Measurements from ENCODE around the gene COQ8B.

The COQ8B gene

DNA sequence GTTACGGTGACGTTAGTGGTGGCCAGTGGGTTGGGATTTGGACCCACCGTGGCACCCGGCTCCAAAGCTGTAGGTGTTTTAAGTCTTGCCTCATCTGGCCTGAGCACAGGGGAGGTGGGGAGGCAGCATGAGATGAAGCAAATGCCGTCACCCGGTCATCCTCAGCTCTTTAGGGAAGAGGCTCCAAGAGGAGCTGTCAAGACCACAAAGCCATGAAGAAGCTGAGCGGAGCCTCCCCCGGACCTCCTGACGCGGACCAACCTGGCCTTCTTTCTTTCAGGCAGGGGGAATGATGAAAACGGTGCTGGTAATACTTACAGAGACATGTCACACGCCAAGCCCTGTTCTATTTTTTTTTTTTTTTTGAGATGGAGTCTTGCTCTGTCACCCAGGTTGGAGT is 26.2 kb upstream of the COQ8B start:
- Histone ChIP-seq H3K27ac (ENCODE audit: low read depth in 2 of 2, low read length in 2 of 2) (no peak overlapping the region), H3K9me3 (ENCODE audit: control insufficient read depth in 2 of 2, low read length in 2 of 2) (no peaks in the 10 kb centered on the region), H3K36me3 (ENCODE audit: control insufficient read depth in 2 of 2, insufficient read depth in 2 of 2, low read length in 2 of 2) (peaks cover 4 to 22% of the 10 kb centered on the region in 2 donors), H3K9ac (ENCODE audit: low read depth in 1 of 2, low read length in 2 of 2) (no peak overlapping the region), H3K27me3 (ENCODE audit: control insufficient read depth in 2 of 2, insufficient read depth in 2 of 2, low read length in 2 of 2) (no peaks in the 10 kb centered on the region), H3K4me3 (ENCODE audit: low read length in 2 of 2) (no peak overlapping the region), H3K4me1 (ENCODE audit: control insufficient read depth in 2 of 2, insufficient read depth in 2 of 2, low read length in 2 of 2) (peaks cover 0 to 2% of the 10 kb centered on the region in 2 donors)

- Histone ChIP-seq H3K4me3 (ENCODE audit: low read length in 2 of 2) (no peak overlapping the region), H3K27me3 (ENCODE audit: control insufficient read depth in 2 of 2, insufficient read depth in 2 of 2, low read length in 2 of 2) (no peaks in the 10 kb centered on the region), H3K36me3 (ENCODE audit: control insufficient read depth in 2 of 2, insufficient read depth in 2 of 2, low read length in 2 of 2) (peaks cover 6 to 25% of the 10 kb centered on the region in 2 donors), H3K9ac (ENCODE audit: low read depth in 1 of 2, low read length in 2 of 2) (no peak overlapping the region), H3K4me1 (ENCODE audit: control insufficient read depth in 2 of 2, insufficient read depth in 2 of 2, low read length in 2 of 2) (peaks cover 0 to 2% of the 10 kb centered on the region in 2 donors), H3K27ac (ENCODE audit: low read depth in 2 of 2, low read length in 2 of 2) (no peak overlapping the region), H3K9me3 (ENCODE audit: control insufficient read depth in 2 of 2, low read length in 2 of 2) (no peaks in the 10 kb centered on the region)
Observed at GRCh38 chr19:40742477-40742876, 25.8 kb upstream of the COQ8B start.

DNA sequence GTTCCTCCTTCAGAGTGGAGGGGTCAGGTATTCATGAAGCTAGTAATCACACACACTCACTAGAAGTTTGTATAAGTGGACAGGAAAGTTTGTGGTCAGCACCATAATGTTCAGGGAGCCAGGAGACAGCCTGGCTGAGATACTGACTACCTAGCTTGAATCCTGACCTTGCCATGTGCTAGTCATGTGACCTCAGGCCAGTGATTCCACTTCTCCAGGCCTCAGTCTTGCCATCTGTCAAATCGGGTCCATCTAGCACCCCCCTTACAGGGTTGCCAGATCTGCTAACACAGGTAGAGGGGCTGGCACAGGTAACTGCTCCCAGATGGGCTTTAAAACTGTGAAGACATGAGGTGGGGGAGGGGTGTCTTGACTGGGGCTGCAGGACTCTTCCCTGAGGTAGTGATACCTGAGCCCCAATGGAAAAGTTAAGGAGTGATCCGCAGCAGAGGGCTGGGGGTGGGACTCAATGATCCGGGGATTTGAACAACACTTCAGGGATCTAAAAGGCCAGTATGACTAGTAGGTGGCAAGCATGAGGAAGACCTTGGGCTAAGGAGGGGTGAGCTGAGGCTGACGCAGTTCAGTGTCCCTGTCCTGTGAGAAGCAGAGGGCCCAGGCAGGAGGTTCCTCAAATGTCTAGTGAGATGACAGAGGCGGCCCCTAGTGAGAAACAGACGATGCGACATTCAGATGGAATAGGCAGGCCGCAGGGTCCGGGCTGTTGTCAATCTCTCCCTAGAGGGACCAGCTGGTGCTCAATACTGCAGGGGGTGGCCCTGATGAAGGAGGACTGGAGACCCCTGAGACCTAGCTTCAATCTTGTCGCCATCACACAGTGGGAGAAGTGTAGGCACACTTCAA is 25.1 kb upstream of the COQ8B start:
- Histone ChIP-seq H3K27ac (ENCODE audit: low read depth in 2 of 2, low read length in 2 of 2) (no peak overlapping the region), H3K9ac (ENCODE audit: low read depth in 1 of 2, low read length in 2 of 2) (no peak overlapping the region), H3K27me3 (ENCODE audit: control insufficient read depth in 2 of 2, insufficient read depth in 2 of 2, low read length in 2 of 2) (no peaks in the 10 kb centered on the region), H3K4me1 (ENCODE audit: control insufficient read depth in 2 of 2, insufficient read depth in 2 of 2, low read length in 2 of 2) (peaks cover 0 to 2% of the 10 kb centered on the region in 2 donors), H3K36me3 (ENCODE audit: control insufficient read depth in 2 of 2, insufficient read depth in 2 of 2, low read length in 2 of 2) (peaks cover 13 to 32% of the 10 kb centered on the region in 2 donors), H3K9me3 (ENCODE audit: control insufficient read depth in 2 of 2, low read length in 2 of 2) (no peaks in the 10 kb centered on the region), H3K4me3 (ENCODE audit: low read length in 2 of 2) (no peak overlapping the region)

GRCh38 chr19:40740747-40741146 is 24.1 kb upstream of the COQ8B start:
- peaks cover 2% of the 10 kb centered on the region in 2 donors for H3K4me1 ChIP-seq (ENCODE audit: control insufficient read depth in 2 of 2, insufficient read depth in 2 of 2, low read length in 2 of 2)
- no peak overlapping the region for H3K9ac ChIP-seq (ENCODE audit: low read depth in 1 of 2, low read length in 2 of 2)
- peak overlapping the region; percentile 1 to 22 for H3K27ac ChIP-seq (ENCODE audit: low read depth in 2 of 2, low read length in 2 of 2)
- no peaks in the 10 kb centered on the region for H3K9me3 ChIP-seq (ENCODE audit: control insufficient read depth in 2 of 2, low read length in 2 of 2)
- peaks cover 13 to 33% of the 10 kb centered on the region in 2 donors for H3K36me3 ChIP-seq (ENCODE audit: control insufficient read depth in 2 of 2, insufficient read depth in 2 of 2, low read length in 2 of 2)
- no peaks in the 10 kb centered on the region for H3K27me3 ChIP-seq (ENCODE audit: control insufficient read depth in 2 of 2, insufficient read depth in 2 of 2, low read length in 2 of 2)
- H3K4me3 ChIP-seq (ENCODE audit: low read length in 2 of 2), result no peak overlapping the region

DNA sequence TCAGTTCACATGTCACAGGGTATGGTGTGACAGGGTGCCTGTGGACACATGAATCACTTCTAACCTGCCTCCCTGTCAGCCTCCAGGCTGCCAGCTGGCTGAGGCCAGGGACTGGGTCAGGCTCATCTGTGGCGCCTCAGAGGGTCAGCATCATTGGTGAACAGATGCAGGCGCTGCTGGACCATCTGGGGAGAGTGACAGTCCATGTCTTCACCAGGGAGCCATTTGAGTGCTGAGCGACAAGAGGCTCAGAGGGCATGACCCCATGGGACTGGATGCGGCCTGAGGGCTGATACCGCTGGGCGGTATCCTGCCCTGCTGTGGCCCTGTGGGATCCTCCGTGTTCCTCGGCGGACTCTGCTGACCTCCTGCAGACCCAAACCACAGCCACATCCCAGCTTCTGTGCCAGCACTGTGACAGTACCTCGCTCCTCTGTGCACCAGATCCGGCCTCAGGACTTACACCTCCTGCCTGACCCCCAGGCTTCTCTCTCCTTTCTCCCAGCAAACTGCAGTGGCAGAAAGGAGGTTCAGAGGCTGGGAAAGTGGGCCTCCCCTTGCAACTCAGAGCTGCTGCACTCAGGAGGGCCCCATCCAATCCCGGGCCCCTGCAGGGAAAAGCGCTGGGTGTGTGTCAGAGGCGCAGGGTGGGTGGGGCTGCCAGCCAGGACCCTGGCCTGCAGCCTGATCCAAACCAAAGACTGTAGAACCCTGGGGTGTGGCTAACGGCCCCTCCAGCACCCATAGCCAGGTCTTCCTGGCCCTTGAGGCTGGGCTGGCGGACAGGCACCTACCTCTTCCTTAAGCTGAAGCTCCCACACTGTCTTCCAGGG is 23.4 kb upstream of the COQ8B start:
- Histone ChIP-seq H3K36me3 (ENCODE audit: control insufficient read depth in 2 of 2, insufficient read depth in 2 of 2, low read length in 2 of 2) (peaks cover 13 to 40% of the 10 kb centered on the region in 2 donors), H3K4me3 (ENCODE audit: low read length in 2 of 2) (no peak overlapping the region), H3K27ac (ENCODE audit: low read depth in 2 of 2, low read length in 2 of 2) (peak overlapping the region; percentile 1 to 23), H3K9me3 (ENCODE audit: control insufficient read depth in 2 of 2, low read length in 2 of 2) (no peaks in the 10 kb centered on the region), H3K9ac (ENCODE audit: low read depth in 1 of 2, low read length in 2 of 2) (no peak overlapping the region), H3K27me3 (ENCODE audit: control insufficient read depth in 2 of 2, insufficient read depth in 2 of 2, low read length in 2 of 2) (no peaks in the 10 kb centered on the region), H3K4me1 (ENCODE audit: control insufficient read depth in 2 of 2, insufficient read depth in 2 of 2, low read length in 2 of 2) (peaks cover 4 to 5% of the 10 kb centered on the region in 2 donors)

- Histone ChIP-seq H3K27ac (ENCODE audit: low read depth in 2 of 2, low read length in 2 of 2) (no peak overlapping the region), H3K36me3 (ENCODE audit: control insufficient read depth in 2 of 2, insufficient read depth in 2 of 2, low read length in 2 of 2) (peaks cover 13 to 45% of the 10 kb centered on the region in 2 donors), H3K4me1 (ENCODE audit: control insufficient read depth in 2 of 2, insufficient read depth in 2 of 2, low read length in 2 of 2) (peaks cover 4 to 5% of the 10 kb centered on the region in 2 donors), H3K4me3 (ENCODE audit: low read length in 2 of 2) (no peak overlapping the region), H3K9me3 (ENCODE audit: control insufficient read depth in 2 of 2, low read length in 2 of 2) (no peaks in the 10 kb centered on the region), H3K27me3 (ENCODE audit: control insufficient read depth in 2 of 2, insufficient read depth in 2 of 2, low read length in 2 of 2) (no peaks in the 10 kb centered on the region), H3K9ac (ENCODE audit: low read depth in 1 of 2, low read length in 2 of 2) (no peak overlapping the region)
Observed at GRCh38 chr19:40739030-40739839, 22.5 kb upstream of the COQ8B start.

DNA sequence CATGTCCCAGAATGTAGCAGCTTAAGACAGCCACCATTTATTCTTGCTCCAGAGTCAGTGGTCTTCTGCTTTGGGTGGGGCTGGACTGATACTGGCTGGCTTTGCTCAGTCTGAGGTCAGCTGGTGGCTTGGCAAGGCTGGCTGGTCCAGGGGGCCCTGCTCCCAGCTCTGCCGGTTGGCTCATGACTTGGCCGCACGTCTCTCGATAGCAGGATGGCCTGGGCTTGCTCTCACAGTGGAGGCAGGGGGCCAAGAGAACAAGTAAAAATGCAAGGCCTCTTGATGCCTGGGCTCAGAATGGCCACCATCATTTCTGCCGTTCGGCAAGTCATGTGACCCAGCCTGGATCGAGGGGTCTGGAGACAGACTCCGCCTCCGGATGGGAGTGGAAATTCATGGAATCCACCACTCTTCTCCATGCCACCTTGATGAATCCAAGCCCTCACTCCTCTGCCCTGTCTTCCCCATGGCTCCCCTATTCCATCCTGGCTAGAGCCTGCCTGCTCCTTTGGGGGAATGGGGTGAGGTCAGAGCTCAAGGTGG is 20.5 kb upstream of the COQ8B start:
- Histone ChIP-seq H3K9ac (ENCODE audit: low read depth in 1 of 2, low read length in 2 of 2) (no peak overlapping the region), H3K27me3 (ENCODE audit: control insufficient read depth in 2 of 2, insufficient read depth in 2 of 2, low read length in 2 of 2) (no peaks in the 10 kb centered on the region), H3K27ac (ENCODE audit: low read depth in 2 of 2, low read length in 2 of 2) (peak overlapping the region in 1 of 2 donors; percentile 32), H3K4me3 (ENCODE audit: low read length in 2 of 2) (peak overlapping the region in 1 of 2 donors; percentile 7), H3K9me3 (ENCODE audit: control insufficient read depth in 2 of 2, low read length in 2 of 2) (no peaks in the 10 kb centered on the region), H3K36me3 (ENCODE audit: control insufficient read depth in 2 of 2, insufficient read depth in 2 of 2, low read length in 2 of 2) (peaks cover 29 to 60% of the 10 kb centered on the region in 2 donors), H3K4me1 (ENCODE audit: control insufficient read depth in 2 of 2, insufficient read depth in 2 of 2, low read length in 2 of 2) (peaks cover 4 to 5% of the 10 kb centered on the region in 2 donors)

GRCh38 chr19:40736661-40737060 is 20.0 kb upstream of the COQ8B start:
- peaks cover 4 to 5% of the 10 kb centered on the region in 2 donors for H3K4me1 ChIP-seq (ENCODE audit: control insufficient read depth in 2 of 2, insufficient read depth in 2 of 2, low read length in 2 of 2)
- H3K4me3 ChIP-seq (ENCODE audit: low read length in 2 of 2), result peak overlapping the region in 1 of 2 donors; percentile 7
- H3K27ac ChIP-seq (ENCODE audit: low read depth in 2 of 2, low read length in 2 of 2), result peak overlapping the region in 1 of 2 donors; percentile 38
- H3K9me3 ChIP-seq (ENCODE audit: control insufficient read depth in 2 of 2, low read length in 2 of 2), result no peaks in the 10 kb centered on the region
- H3K36me3 ChIP-seq (ENCODE audit: control insufficient read depth in 2 of 2, insufficient read depth in 2 of 2, low read length in 2 of 2), result peaks cover 29 to 60% of the 10 kb centered on the region in 2 donors
- H3K27me3 ChIP-seq (ENCODE audit: control insufficient read depth in 2 of 2, insufficient read depth in 2 of 2, low read length in 2 of 2), result no peaks in the 10 kb centered on the region
- H3K9ac ChIP-seq (ENCODE audit: low read depth in 1 of 2, low read length in 2 of 2), result no peak overlapping the region

- peaks cover 4 to 5% of the 10 kb centered on the region in 2 donors for H3K4me1 ChIP-seq (ENCODE audit: control insufficient read depth in 2 of 2, insufficient read depth in 2 of 2, low read length in 2 of 2)
- H3K36me3 ChIP-seq (ENCODE audit: control insufficient read depth in 2 of 2, insufficient read depth in 2 of 2, low read length in 2 of 2), result peaks cover 38 to 69% of the 10 kb centered on the region in 2 donors
- peak overlapping the region in 1 of 2 donors; percentile 38 for H3K9ac ChIP-seq (ENCODE audit: low read depth in 1 of 2, low read length in 2 of 2)
- H3K9me3 ChIP-seq (ENCODE audit: control insufficient read depth in 2 of 2, low read length in 2 of 2), result no peaks in the 10 kb centered on the region
- no peak overlapping the region for H3K4me3 ChIP-seq (ENCODE audit: low read length in 2 of 2)
- no peaks in the 10 kb centered on the region for H3K27me3 ChIP-seq (ENCODE audit: control insufficient read depth in 2 of 2, insufficient read depth in 2 of 2, low read length in 2 of 2)
- H3K27ac ChIP-seq (ENCODE audit: low read depth in 2 of 2, low read length in 2 of 2), result peak overlapping the region; percentile 59 to 77
Observed at GRCh38 chr19:40735013-40735771, 18.5 kb upstream of the COQ8B start.
